HG03457 (cell line): ENCODE measurements around the gene EPPIN.
"Not testable (repeated sequence)": the region's sequence is repeated elsewhere in the genome, so short reads cannot be mapped to it uniquely, and the experiment has no call there.

ENCODE experiments used
- ATAC-seq: cut with Tn5 transposase; IDR thresholded peaks from one replicate; pipeline ENCODE4 v1.9.1; 2021; ENCODE audit warnings: moderate number of reproducible peaks; ENCODE audit not compliant: unreplicated experiment

The EPPIN gene

DNA sequence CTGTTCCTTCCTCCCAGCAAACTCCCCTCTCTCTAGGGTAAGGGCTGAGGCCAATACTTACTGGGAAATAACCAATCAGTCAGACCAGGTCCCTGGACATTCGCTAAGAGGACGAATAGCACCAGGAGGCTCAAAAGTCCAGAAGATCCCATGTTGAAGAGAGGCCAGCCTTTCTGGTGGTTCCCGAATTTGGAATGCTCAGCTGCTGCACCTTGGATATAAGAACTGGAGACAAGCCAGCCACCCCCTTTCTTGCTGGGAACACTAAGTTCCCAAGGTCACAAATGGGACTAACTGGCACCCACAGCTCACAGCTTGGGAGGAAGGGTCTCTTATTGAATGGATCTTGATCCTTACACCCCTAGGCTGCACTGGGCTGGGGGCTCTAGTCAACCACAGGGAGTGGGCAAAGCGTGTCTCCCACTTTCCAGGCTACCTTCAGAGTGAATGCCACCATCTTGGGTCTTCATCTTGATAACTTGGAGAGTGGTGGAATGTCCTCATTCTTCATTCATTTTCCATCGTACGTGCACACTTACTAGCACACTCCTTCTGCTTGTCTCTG lies at the start of gene EPPIN:
EPPIN (minus strand) TSS at position 196 of the 565 bp plus-strand sequence; CDS start at position 152, 44 bp downstream.
- ATAC-seq, result no peak

DNA sequence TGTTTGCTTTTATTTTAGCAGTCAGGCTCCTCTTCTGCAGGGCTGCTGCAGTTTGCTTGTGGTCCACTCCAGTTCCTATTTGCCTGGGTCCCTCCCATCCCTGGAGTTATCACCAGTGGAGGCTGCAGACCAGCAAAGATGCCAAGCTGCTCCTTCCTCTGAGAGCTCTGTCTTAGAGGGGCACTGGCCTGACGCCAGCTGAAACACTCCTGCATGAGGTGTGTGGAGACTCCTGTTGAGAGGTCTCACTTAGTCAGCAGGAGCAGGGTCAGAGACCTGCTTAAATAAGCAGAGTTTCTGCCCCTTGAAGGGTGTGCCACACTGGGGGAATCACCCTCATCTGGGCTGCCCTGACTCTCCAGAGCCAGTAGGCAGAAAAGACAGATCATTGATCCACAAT lies 48.0 kb upstream of the EPPIN start:
- ATAC-seq, result no peak

DNA sequence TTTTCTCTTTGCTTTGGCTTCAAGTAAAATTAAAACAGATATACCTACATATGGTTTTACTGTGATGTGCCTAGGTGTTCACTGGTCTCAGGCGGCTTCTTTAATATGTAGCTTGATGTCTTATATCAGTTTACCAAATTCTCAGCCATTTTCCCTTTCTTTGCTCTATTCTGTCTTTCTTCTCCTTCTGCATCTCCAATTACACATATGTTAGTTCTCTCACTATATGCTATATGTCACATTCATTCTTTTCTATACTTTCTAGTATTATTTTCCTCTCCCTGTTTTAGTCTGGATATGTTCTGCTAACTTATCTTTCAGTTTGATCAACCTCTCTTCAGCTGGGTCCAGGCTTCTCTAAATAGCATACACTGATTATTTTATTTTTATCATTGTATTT lies 46.3 kb upstream of the EPPIN start:
- no peak for ATAC-seq

DNA sequence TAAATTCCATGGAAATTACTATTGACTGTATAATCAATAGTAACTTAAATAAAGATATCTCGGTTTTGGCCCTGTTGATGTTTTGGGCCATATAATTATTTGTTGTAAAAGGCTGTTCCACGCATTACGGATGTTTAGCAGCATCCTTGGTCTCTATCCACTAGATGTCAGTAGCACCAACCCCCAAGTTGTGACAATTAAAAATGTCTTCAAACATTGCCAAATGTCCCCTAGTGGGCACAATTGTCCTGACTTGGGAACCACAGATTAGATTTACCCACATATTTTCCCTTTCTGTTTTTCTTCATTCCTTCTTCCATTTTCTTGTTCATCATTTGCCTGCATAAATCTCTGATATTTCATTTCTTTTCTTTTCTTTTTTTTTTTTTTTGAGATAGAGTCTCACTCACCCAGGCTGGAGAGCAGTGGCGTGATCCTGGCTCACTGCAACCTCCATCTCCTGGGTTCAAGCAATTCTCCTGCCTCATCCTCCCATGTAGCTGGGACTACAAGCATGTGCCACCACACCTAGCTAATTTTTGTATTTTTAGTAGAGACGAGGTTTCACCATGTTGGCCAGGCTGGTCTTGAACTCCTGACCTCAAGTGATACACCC lies 45.5 kb upstream of the EPPIN start:
- ATAC-seq, result no peak

DNA sequence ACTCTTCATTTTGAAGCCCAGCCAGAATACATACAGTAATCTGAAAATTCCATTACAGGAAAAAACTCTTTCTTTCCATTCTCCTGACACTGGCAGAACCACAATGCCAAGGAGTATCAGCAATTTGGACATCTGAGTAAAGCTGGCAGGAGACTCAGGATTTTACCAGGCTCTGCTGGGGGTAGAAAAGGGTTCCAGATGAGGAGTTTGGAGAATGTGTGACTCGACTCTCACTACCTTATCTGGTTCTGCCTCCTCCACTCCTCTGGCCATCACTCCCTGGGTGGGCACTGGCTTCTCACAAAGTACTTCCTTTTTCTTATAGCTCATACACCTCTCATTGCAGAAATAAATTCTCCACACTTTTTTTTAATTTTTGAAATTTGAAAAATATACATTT lies 42.5 kb upstream of the EPPIN start:
- no peak for ATAC-seq

DNA sequence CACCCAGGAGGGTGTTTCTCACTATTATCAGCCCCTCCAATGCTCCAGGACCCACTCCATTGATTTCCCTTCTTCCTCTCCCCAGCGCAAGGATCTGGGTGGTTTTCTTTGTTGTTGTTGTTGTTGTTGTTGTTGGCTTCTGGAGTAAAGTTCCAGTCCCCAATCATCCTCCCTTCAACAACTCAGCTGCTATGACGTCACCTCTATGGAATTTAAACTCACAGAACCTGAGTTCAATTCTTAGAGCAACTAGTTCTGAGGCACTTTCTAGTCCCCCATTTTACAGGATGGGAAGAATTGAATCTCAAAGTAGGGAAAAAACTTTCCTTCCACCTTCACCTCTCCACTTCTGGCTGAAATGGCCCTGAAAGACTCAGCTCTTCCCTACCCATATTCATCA lies 41.6 kb upstream of the EPPIN start:
- ATAC-seq, result no peak

DNA sequence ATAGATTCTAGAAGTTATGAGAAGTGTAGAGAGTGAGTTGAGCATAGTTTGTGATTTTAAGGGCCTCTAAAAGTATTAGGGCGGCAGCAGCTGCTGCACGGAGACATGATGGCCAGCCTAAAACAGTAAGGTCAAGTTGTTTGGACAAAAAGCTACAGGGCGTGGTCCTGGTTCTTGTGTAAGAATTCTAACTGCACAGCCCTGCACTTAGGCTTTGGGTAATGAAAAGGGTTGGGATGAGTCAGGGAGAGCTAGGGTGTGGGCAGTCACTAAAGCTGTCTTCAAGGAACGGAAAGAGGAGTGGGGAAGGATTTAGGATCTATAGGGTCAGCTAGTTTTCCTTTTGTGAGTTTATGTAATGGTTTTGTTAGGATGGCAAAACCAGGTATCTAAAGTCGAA lies 38.8 kb upstream of the EPPIN start:
- ATAC-seq, result not testable (repeated sequence)

DNA sequence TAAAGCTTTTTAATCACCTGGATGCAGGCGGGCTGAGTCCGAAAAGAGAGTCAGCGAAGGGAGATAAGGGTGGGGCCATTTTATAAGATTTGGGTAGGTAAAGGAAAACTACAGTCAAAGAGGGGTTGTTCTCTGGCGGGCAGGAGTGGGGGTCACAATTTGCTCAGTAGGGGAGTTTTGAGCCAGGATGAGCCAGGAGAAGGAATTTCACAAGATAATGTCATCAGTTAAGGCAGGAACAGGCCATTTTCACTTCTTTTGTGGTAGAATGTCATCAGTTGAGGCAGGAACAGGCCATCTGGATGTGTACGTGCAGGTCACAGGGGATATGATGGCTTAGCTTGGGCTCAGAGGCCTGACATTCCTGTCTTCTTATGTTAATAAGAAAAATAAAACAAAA lies 37.1 kb upstream of the EPPIN start:
- not testable (repeated sequence) for ATAC-seq

DNA sequence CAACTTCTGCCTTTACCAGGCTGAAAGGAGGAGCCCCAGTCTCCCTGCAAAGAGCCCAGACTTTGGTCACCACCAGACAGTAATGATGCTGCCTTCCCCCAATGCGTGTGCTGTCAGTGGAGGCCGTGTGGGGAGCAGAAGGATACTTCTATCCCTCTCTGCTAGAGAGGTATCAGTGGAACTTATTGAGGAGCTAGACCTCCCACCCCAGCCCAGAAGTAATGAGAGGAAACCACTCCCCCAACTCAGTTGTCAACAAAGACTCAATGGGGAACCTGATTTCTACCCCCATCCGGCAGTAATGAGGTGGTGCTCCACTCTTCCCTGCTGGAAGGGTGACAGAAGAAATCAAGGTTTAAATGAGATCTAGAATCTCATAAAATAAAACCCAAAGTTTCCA lies 36.3 kb upstream of the EPPIN start:
- ATAC-seq, result no peak

DNA sequence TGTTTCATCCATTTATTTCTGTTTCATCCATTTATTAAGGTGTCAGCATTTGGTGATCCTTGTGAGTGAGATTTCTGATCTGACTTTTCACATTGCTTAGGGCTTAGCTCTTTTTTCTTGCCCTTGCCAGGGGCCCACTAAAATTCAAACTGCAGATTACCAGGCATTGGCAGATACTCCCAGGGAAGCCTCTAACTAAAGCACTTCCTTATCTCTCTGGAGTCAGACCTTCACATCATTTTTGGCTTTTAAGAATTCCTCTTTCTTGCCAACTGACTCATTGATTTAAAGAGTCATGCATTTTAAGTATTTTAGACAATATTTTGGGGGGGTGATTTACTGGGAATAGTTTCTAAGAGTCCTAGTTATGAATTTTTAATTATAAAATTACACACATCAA lies 34.5 kb upstream of the EPPIN start:
- no peak for ATAC-seq

DNA sequence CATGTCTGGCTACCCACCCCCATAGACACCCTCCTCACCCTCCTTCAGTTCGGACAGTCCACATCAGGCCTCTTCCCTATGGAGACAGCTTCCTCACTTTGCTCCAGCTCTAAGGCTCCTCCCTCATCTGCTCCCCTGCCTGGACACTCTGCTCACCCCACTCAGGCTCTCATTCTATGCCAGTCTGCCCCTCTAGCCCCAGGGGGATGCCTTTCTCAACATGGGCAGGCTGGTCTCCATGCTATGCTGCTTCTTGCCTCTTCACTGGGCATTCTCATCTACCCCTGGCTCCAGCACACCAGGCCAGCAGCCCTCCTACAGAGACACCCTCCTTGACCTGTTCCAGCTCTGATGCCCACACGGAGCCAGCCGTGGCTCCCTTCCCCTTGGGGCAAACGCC lies 32.0 kb upstream of the EPPIN start, which contains the start of gene WFDC8:
WFDC8 (minus strand) TSS at position 101 of the 400 bp plus-strand sequence; CDS start at position 64, 37 bp downstream.
- no peak for ATAC-seq

DNA sequence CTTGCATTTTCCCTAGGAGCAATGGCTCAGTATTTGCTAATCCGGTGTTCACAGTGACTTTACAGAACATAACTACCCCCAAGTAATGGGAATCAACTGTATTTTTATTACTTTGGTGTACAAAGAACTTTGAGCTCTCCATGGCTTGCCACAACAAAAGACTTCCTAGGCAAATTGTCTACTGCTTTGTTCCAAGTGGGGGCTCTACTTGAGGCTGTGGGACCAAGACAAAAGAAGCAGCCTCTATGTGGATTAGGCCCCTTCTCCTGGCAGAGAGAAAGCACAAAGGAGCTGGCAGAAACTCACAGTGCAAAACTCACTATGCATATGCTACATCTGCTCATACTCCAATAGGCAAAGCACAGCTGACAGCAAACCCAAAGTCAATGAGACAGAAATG lies 31.0 kb upstream of the EPPIN start:
- ATAC-seq, result no peak

DNA sequence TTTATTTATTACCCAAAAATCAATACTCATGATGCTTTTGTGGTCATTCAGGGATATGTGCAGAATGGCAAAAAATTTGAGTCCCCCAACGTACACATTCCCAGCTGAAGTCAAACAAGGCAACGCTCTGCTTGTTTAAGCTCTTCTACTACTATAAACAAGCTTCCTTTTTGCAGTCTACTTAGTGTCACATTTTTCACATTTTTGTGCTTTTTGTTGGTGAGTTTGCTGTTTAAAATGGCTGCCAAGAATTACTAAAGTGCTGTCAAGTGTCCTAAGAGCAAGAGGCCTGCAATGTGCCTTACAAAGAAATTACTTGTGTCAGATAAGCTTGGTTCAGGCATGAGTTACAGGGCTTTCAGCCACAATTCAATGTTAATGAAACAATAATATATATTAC lies 29.8 kb upstream of the EPPIN start:
- ATAC-seq, result no peak

DNA sequence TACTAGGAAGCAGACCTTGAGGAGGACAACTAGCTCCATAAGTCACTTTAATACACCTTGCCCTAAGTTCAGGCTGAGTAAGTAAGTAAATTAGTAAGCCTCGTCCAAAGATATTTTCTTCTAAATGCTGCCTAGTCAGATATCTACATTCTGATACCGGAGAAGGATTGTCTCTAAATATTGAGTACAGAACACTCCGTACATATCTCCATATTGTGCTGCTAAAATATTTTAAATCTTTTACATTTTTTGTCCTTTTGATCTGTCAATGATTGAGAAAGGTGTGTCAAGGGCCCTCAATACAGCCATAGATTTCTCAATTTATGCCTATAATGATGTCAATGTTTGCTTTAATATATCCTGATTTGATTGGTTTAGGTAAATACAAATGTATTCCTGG lies 28.7 kb upstream of the EPPIN start:
- ATAC-seq, result no peak

DNA sequence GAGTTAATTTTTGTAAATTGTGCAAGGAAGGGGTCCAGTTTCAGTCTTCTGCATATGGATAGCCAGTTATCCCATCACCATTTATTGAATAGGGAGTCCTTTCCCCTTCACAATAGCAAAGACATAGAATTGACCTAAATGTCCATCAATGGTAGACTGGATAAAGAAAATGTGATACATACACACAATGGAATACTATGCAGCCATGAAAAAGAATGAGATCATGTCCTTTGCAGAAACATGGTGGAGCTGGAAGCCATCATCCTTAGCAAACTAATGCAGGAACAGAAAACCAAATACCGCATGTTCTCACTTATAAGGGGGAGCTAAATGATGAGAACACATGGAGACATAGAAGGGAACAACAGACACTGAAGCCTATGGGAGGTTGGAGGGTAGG lies 22.4 kb upstream of the EPPIN start:
- not testable (repeated sequence) for ATAC-seq

DNA sequence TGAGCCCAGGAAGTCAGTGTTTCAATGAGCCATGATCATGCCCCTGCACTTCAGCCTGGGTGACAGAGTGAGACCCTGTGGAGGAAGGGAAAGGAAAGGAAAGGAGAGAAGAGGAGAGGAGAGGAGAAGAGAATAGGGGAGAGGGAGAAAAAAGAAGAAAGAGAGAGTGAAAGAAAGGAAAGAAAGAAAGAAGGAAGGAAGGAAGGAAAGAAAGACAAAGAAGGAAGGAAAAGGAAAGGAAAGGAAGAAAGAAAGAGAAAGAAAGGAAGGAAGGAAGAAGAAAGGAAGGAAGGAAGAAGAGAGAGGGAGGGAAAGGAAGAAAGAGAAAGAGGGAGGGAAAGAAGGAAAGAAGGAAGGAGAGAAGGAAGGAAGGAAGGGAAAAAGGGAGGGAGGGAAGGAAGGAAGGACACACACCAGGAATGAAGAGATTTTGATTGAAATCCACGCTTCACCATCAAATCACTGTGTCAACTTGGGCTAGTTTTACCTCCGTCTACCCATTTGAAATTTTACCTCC lies 17.6 kb upstream of the EPPIN start:
- no peak for ATAC-seq

DNA sequence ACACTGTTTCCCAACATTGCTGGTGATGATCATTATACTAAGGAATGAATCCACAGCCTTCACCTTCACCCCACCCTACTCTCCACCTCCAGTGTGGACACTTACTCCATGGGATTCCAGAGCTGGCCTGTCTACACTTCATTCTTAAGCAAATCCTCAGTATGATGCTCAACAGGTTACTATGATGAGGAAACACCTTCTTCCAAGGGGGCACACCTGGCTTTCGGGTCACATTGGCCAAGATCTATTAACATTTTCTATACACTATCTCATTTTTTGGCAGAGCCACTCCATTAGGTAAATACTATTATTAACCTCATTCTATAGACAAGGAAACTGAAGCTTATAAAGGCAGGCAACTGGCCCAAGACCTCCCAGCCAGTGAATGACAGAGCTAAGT lies 8.0 kb upstream of the EPPIN start:
- no peak for ATAC-seq

DNA sequence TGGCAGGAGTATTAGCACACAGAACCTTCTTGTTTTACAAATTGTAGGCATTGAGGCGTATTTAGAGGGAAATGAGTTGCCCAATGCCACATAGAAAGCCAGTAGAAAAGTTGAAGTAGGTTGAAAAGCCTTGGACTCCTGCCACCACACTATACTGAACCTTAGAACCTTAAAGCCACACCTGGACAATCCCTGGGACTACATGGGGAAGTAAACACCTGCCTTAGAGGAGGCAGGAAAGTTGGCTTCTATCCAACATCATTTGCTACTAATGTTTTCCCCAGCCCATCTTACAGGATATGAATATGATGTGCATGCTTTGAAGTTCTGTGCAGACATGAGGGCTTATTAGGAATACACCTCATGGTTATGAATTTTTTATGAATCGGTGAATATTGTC lies 5.3 kb upstream of the EPPIN start:
- ATAC-seq, result no peak

DNA sequence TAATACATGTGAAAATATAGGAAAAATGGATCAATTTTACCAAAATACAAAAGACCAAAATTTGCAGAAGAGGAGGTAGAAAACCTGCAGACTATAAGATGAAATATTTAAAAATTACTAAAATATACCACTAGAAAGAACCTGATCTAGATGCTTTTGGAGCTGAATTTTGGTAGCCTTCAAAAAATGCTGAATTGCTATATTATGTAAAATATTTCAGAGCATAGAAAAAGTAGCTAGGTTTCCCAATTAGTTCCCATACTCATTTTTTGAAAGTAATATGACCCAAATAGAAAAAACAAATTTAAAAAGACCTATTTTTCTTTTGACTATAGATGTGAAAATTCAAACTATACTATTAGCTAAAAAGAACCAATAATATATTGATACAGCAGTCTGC lies 3.6 kb upstream of the EPPIN start:
- no peak for ATAC-seq

DNA sequence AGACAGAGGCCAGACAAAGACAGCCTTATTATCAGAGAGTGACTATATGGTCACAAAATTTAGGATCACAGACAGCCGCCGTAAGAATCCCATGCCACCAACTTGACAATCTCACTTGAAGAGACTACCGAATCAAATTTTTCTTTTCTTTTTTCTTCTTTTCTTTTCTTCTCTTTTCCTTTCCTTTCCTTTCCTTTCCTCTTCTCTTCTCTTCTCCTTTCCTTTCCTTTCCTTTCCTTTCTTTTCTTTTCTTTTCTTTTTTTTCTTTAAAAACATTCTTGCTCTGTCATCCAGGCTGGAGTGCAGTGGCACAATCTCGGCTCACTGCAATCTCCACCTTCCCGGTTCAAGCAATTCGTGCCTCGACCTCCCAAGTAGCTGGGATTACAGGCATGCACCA lies 1.2 kb upstream of the EPPIN start:
- ATAC-seq, result no peak

DNA sequence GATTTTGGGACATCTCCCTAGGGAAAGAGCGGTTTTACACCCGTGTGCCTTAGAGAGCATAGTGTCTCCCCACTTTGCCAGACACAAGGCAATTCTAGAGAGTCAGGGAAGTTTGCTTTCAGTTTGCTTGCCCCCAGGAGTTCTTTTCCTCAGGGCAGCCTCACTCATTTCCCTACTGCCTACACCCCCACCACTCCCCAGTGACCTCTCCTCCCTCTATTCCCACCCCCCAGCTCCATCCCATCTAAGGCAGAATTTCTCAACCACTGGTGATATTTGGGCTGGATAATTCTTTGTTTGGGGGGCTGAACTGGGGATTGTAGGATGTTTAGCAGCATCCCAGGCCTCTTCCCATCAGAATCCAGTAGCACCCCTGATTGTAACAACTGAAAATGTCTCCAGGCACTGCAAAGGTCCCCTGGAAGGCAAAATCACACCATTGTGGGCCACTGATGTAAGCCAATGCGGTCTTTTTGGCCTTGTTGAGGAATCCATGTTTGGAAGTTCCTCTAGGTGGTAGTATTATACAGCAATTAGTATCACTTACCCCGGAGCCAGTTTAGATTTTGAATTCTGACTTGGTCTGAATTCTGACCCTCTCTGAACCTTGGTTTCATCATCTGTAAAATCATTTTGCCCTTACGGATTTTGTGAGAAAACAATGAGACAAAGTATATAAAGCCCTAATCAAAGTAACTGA lies 1.3 kb downstream of the EPPIN start:
- no peak for ATAC-seq

DNA sequence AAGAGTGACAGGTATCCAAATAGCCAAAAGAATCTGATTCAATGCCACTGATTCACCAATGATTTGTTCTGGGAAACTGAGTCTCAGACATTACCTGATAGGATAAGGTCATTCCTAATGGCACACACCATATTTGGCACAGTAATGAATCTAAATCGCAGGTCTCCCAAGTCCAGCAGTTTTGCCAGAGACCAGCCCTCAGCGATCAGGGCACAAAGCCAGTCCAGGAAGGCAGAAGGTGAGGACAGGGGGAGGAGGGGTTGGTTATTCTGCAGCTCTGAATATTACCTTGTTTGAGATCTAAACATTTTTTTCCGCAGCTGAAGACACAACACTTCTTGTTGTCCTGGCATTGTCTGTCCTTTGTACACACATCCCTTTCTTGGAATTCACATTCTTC lies 1.9 kb downstream of the EPPIN start:
- ATAC-seq, result no peak
